Adrenal gland (tissue), 12 donors: Measurements from ENCODE around the gene SPOCK2. TPM values are rescaled to one million over a fixed set of nuclear protein-coding genes. Genes with fewer than 3 reads are reported as not detected.

Experiments
- DNase-seq, 7 donors: peaks; one replicate each; pipeline ENCODE4 v3.0.0-alpha.2; 2019 to 2020
- H3K27ac ChIP-seq, 5 donors: fragments of 200-600 bp; sonication (generic) in 4 of 5; 1 replicate in 3 of 5; 2 replicates in 2 of 5; pipeline versions ENCODE4 v1.5.1 to v1.8.0; 2016 to 2020; ENCODE audit warnings: mild to moderate bottlenecking in 1 of 5
- H3K27me3 ChIP-seq: fragments of 200-600 bp; 2 replicates; pipeline ENCODE4 v1.8.0; 2021
- H3K36me3 ChIP-seq, 2 donors: fragments of 200-600 bp; replicated peaks in 1 of 2; 1 replicate in 1 of 2; 2 replicates in 1 of 2; pipeline versions ENCODE4 v1.5.1 to v1.8.0; 2018 to 2022
- H3K4me1 ChIP-seq, 2 donors: fragments of 200-600 bp; replicated peaks in 1 of 2; 1 replicate in 1 of 2; 2 replicates in 1 of 2; pipeline versions ENCODE4 v1.5.1 to v1.8.0; 2018 to 2021
- H3K4me3 ChIP-seq, 4 donors: fragments of 200-600 bp; sonication (generic) in 3 of 4; one replicate each; pipeline ENCODE4 v1.5.1; 2016 to 2018
- H3K9me3 ChIP-seq, 3 donors: fragments of 200-600 bp; sonication (generic) in 1 of 3; replicated peaks in 1 of 3; 1 replicate in 2 of 3; 2 replicates in 1 of 3; pipeline versions ENCODE4 v1.5.1 to v1.8.0; 2016 to 2021
- CTCF ChIP-seq, 6 experiments: fragments of 450-650 bp in 4 of 6; fragments of 200-600 bp in 2 of 6; sonication (generic) in 1 of 6; IDR thresholded peaks; 1 replicate in 5 of 6; 2 replicates in 1 of 6; pipeline versions ENCODE4 v1.5.1 to v1.8.0; 2016 to 2021; ENCODE audit warnings: antibody characterized with exemption in 6 of 6, mild to moderate bottlenecking in 2 of 6, moderate library complexity in 1 of 6
- POLR2A ChIP-seq, 2 donors: fragments of 450-650 bp; IDR thresholded peaks; one replicate each; pipeline ENCODE4 v1.6.1; 2017; ENCODE audit warnings: antibody characterized with exemption in 2 of 2, mild to moderate bottlenecking in 2 of 2, moderate library complexity in 1 of 2
- WGBS, 4 donors: extraction: QIAGEN DNeasy Blood & Tissue Kit in 2 of 4; methylation state at CpG; one replicate each; pipeline versions ENCODE4 v1.1.5 to v1.1.7; 2013 to 2017; 5-methylcytosine and 5-hydroxymethylcytosine counted together
- intact Hi-C, 2 donors: fragments of 100-400 bp; cut with DNase I; formaldehyde crosslinking; loops; one replicate each; pipeline versions ENCODE4 v1.14.1 to v1.15.0; 2022 to 2023
- polyA plus RNA-seq, 3 donors: library from polyadenylated mRNA; stranded (reverse); fragments of 200-250 nt in 2 of 3; fragments of 350-450 nt in 1 of 3; fragmentation: Illumina TruSeq in 1 of 3; extraction: RNeasy Lipid Tissue Mini Kit (QIAGEN cat#74804) in 1 of 3; gene quantifications; one replicate each; pipeline ENCODE4 v1.2.3, GENCODE V29; 2013 to 2014
- total RNA-seq, 9 donors: library from RNA; depleted of rRNA in 4 of 9; stranded (reverse); fragments of >200 nt in 4 of 9; fragments of 120-200 nt in 1 of 9; fragmentation: NEBNext Ultra II Directional in 1 of 9; extraction: Animal tissue kit (Norgen Biotek cat#: 25700) in 1 of 9; gene quantifications; one replicate each; pipeline versions ENCODE4 v1.1.0 to v1.2.4, GENCODE V29; 2013 to 2023
- donor health status: healthy with polysubstance abuse.
- donor health status: Bipolar disorder and iron deficiency.
- donor health status: DM: yes; HTN: yes; CAD: no.
- donor health status: DM: no; HTN: no; CAD: no.
- donor health status: DM: no; HTN: no; CAD: no.
- donor health status: DM: yes; HTN: yes; CAD: no.

Gene SPOCK2
- total and polyA plus RNA-seq, 12 donors: 11.7 to 68.9 (median 37.4) TPM

GRCh38 chr10:72105098-72105475 is 16.7 kb upstream of the SPOCK2 start:
- intact Hi-C loops: no loop called here
- Histone ChIP-seq H3K36me3 (peaks cover 0 to 19% of the 10 kb centered on the region in 2 donors), H3K27ac (peak overlapping the region in 1 of 5 donors; percentile 17), H3K9me3 (no peaks in the 10 kb centered on the region), H3K4me1 (peaks cover 7 to 18% of the 10 kb centered on the region in 2 donors), H3K4me3 (no peak overlapping the region), H3K27me3 (no peaks in the 10 kb centered on the region)
- no peak for DNase-seq
- no peak for TF ChIP-seq CTCF (IDR thresholded peaks at IDR 0.05)
- no peak for TF ChIP-seq POLR2A (IDR thresholded peaks at IDR 0.05)
- 90 to 97% (median 97%) methylated on average over 9 of the region's 9 CpGs for WGBS, 4 donors

- H3K36me3 ChIP-seq: peaks cover 0 to 19% of the 10 kb centered on the region in 2 donors
- WGBS, 4 donors: 85 to 90% (median 88%) methylated on average over 7 to 8 of the region's 8 CpGs
- peaks cover 7 to 13% of the 10 kb centered on the region in 2 donors for H3K4me1 ChIP-seq
- H3K4me3 ChIP-seq: no peak overlapping the region
- intact Hi-C loops: no loop called here
- H3K27me3 ChIP-seq: no peaks in the 10 kb centered on the region
- TF ChIP-seq CTCF (IDR thresholded peaks at IDR 0.05) (no peak), POLR2A (IDR thresholded peaks at IDR 0.05) (no peak)
- DNase-seq: no peak
- no peaks in the 10 kb centered on the region for H3K9me3 ChIP-seq
- peak overlapping the region in 1 of 5 donors; percentile 17 for H3K27ac ChIP-seq
Measured at GRCh38 chr10:72104472-72105097, 16.2 kb upstream of the SPOCK2 start.

- Histone ChIP-seq H3K27ac (no peak overlapping the region), H3K4me1 (peaks cover 4 to 15% of the 10 kb centered on the region in 2 donors), H3K4me3 (no peak overlapping the region), H3K9me3 (no peaks in the 10 kb centered on the region), H3K36me3 (peaks cover 0 to 19% of the 10 kb centered on the region in 2 donors), H3K27me3 (no peaks in the 10 kb centered on the region)
- no peak for TF ChIP-seq POLR2A (IDR thresholded peaks at IDR 0.05)
- TF ChIP-seq CTCF (IDR thresholded peaks at IDR 0.05): no peak
- intact Hi-C loops: no loop called here
- DNase-seq: no peak
- 96 to 98% (median 97%) methylated on average over 10 of the region's 10 CpGs for WGBS, 4 donors
Measured at GRCh38 chr10:72099600-72099921, 11.2 kb upstream of the SPOCK2 start.

- TF ChIP-seq POLR2A (IDR thresholded peaks at IDR 0.05) (no peak), CTCF (IDR thresholded peaks at IDR 0.05) (no peak)
- Histone ChIP-seq H3K9me3 (no peaks in the 10 kb centered on the region), H3K27ac (no peak overlapping the region), H3K27me3 (no peaks in the 10 kb centered on the region), H3K4me3 (no peak overlapping the region), H3K36me3 (peaks cover 0 to 19% of the 10 kb centered on the region in 2 donors), H3K4me1 (peaks cover 4 to 15% of the 10 kb centered on the region in 2 donors)
- WGBS, 4 donors: 89 to 95% (median 94%) methylated on average over 6 of the region's 6 CpGs
- intact Hi-C loops: no loop called here
- peak in 1 of 7 donors; percentile 41 for DNase-seq
Measured at GRCh38 chr10:72098836-72099599, 10.7 kb upstream of the SPOCK2 start.
